Measurements from ENCODE around the gene IFNG.

The IFNG gene

GRCh38 chr12:68163560-68164081 lies 4.1 kb upstream of the IFNG start:
- H3K4me3 ChIP-seq (ENCODE audit: low read length): no peak overlapping the region
- no peaks in the 10 kb centered on the region for H3K36me3 ChIP-seq (ENCODE audit: insufficient read depth, low read length)
- no peaks in the 10 kb centered on the region for H3K9me3 ChIP-seq (replicated peaks; ENCODE audit: low read length)
- no peak overlapping the region for H3K9ac ChIP-seq (ENCODE audit: low read depth, low read length)
- peaks cover 21% of the 10 kb centered on the region for H3K27me3 ChIP-seq (ENCODE audit: control insufficient read depth, insufficient read depth, low read length)
- no peaks in the 10 kb centered on the region for H3K4me1 ChIP-seq (ENCODE audit: control insufficient read depth, insufficient read depth, low read length)
- no peak overlapping the region for H3K4me2 ChIP-seq (ENCODE audit: low read length)

GRCh38 chr12:68162374-68162773 lies 2.8 kb upstream of the IFNG start:
- no peak overlapping the region for H3K4me2 ChIP-seq (ENCODE audit: low read length)
- H3K9ac ChIP-seq (ENCODE audit: low read depth, low read length): no peak overlapping the region
- H3K4me3 ChIP-seq (ENCODE audit: low read length): no peak overlapping the region
- H3K27me3 ChIP-seq (ENCODE audit: control insufficient read depth, insufficient read depth, low read length): peaks cover 21% of the 10 kb centered on the region
- H3K9me3 ChIP-seq (replicated peaks; ENCODE audit: low read length): no peaks in the 10 kb centered on the region
- H3K36me3 ChIP-seq (ENCODE audit: insufficient read depth, low read length): no peaks in the 10 kb centered on the region
- no peaks in the 10 kb centered on the region for H3K4me1 ChIP-seq (ENCODE audit: control insufficient read depth, insufficient read depth, low read length)

- Histone ChIP-seq H3K9ac (ENCODE audit: low read depth, low read length) (no peak overlapping the region), H3K36me3 (ENCODE audit: insufficient read depth, low read length) (no peaks in the 10 kb centered on the region), H3K9me3 (replicated peaks; ENCODE audit: low read length) (no peaks in the 10 kb centered on the region), H3K4me3 (ENCODE audit: low read length) (no peak overlapping the region), H3K27me3 (ENCODE audit: control insufficient read depth, insufficient read depth, low read length) (peaks cover 40% of the 10 kb centered on the region), H3K4me2 (ENCODE audit: low read length) (no peak overlapping the region), H3K4me1 (ENCODE audit: control insufficient read depth, insufficient read depth, low read length) (no peaks in the 10 kb centered on the region)
Measured at GRCh38 chr12:68158432-68158831, 1.1 kb downstream of the IFNG start.

GRCh38 chr12:68157380-68157779 lies 2.2 kb downstream of the IFNG start:
- no peaks in the 10 kb centered on the region for H3K36me3 ChIP-seq (ENCODE audit: insufficient read depth, low read length)
- H3K27me3 ChIP-seq (ENCODE audit: control insufficient read depth, insufficient read depth, low read length): peaks cover 49% of the 10 kb centered on the region
- H3K4me1 ChIP-seq (ENCODE audit: control insufficient read depth, insufficient read depth, low read length): no peaks in the 10 kb centered on the region
- no peaks in the 10 kb centered on the region for H3K9me3 ChIP-seq (replicated peaks; ENCODE audit: low read length)
- no peak overlapping the region for H3K4me3 ChIP-seq (ENCODE audit: low read length)
- no peak overlapping the region for H3K9ac ChIP-seq (ENCODE audit: low read depth, low read length)
- H3K4me2 ChIP-seq (ENCODE audit: low read length): no peak overlapping the region

GRCh38 chr12:68156636-68157035 lies 2.9 kb downstream of the IFNG start:
- Histone ChIP-seq H3K4me1 (ENCODE audit: control insufficient read depth, insufficient read depth, low read length) (no peaks in the 10 kb centered on the region), H3K9ac (ENCODE audit: low read depth, low read length) (no peak overlapping the region), H3K36me3 (ENCODE audit: insufficient read depth, low read length) (no peaks in the 10 kb centered on the region), H3K27me3 (ENCODE audit: control insufficient read depth, insufficient read depth, low read length) (peaks cover 54% of the 10 kb centered on the region), H3K9me3 (replicated peaks; ENCODE audit: low read length) (no peaks in the 10 kb centered on the region), H3K4me2 (ENCODE audit: low read length) (no peak overlapping the region), H3K4me3 (ENCODE audit: low read length) (no peak overlapping the region)

DNA sequence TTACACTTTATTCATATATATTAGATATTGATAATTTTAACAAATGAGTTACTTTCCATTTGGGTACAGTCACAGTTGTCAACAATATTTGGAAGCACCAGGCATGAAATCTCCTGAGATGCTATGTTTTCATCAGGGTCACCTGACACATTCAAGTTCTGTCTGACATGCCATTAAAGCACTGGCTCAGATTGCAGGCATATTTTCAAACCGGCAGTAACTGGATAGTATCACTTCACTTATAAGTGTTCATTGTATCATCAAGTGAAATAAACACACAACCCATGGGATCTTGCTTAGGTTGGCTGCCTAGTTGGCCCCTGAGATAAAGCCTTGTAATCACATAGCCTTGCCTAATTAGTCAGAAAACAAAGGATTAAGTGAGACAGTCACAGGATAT lies 4.8 kb downstream of the IFNG start:
- Histone ChIP-seq H3K27me3 (ENCODE audit: control insufficient read depth, insufficient read depth, low read length) (peaks cover 53% of the 10 kb centered on the region), H3K36me3 (ENCODE audit: insufficient read depth, low read length) (no peaks in the 10 kb centered on the region), H3K4me2 (ENCODE audit: low read length) (no peak overlapping the region), H3K9me3 (replicated peaks; ENCODE audit: low read length) (no peaks in the 10 kb centered on the region), H3K4me3 (ENCODE audit: low read length) (no peak overlapping the region), H3K9ac (ENCODE audit: low read depth, low read length) (no peak overlapping the region), H3K4me1 (ENCODE audit: control insufficient read depth, insufficient read depth, low read length) (no peaks in the 10 kb centered on the region)

DNA sequence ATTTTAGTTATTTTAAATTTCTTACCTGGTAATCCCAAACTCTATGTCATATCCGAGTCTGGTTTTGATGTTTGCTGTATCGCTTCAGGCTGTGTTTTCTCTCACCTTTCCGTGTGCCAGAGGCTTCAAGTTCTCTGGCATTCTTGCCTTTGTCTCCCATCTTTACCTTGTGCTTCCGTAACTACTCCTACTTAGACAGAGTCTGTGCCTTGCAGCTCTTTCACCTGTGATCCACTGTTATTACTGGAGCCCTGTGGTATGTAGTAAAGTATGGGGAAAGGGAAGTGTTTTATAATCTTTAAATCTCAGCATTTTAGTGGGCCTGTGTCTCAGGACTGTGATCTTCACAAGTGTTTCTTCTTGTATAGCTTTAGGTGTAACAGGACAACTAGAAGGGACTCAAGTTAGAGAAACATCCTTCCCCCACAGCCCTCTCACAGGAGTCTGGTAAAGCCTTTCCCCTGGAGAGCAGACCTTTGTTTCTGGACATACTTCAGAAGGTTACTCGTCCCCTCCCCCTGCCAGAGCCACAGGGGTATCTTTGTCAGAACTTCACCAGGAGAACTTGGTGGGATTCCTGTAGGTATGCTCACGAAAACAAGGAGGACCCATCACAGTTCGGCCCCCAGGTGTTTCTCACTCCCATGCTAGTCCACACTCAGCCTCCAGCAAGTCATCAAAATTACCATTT lies 11.1 kb downstream of the IFNG start:
- H3K9ac ChIP-seq (ENCODE audit: low read depth, low read length): no peak overlapping the region
- no peak overlapping the region for H3K4me3 ChIP-seq (ENCODE audit: low read length)
- H3K4me1 ChIP-seq (ENCODE audit: control insufficient read depth, insufficient read depth, low read length): no peaks in the 10 kb centered on the region
- no peaks in the 10 kb centered on the region for H3K36me3 ChIP-seq (ENCODE audit: insufficient read depth, low read length)
- peaks cover 40% of the 10 kb centered on the region for H3K27me3 ChIP-seq (ENCODE audit: control insufficient read depth, insufficient read depth, low read length)
- no peak overlapping the region for H3K4me2 ChIP-seq (ENCODE audit: low read length)
- H3K9me3 ChIP-seq (replicated peaks; ENCODE audit: low read length): no peaks in the 10 kb centered on the region

GRCh38 chr12:68140556-68140955 lies 19.0 kb downstream of the IFNG start:
- H3K27me3 ChIP-seq (ENCODE audit: control insufficient read depth, insufficient read depth, low read length): peaks cover 28% of the 10 kb centered on the region
- H3K4me1 ChIP-seq (ENCODE audit: control insufficient read depth, insufficient read depth, low read length): no peaks in the 10 kb centered on the region
- no peak overlapping the region for H3K4me3 ChIP-seq (ENCODE audit: low read length)
- H3K9ac ChIP-seq (ENCODE audit: low read depth, low read length): no peak overlapping the region
- no peaks in the 10 kb centered on the region for H3K9me3 ChIP-seq (replicated peaks; ENCODE audit: low read length)
- no peak overlapping the region for H3K4me2 ChIP-seq (ENCODE audit: low read length)
- no peaks in the 10 kb centered on the region for H3K36me3 ChIP-seq (ENCODE audit: insufficient read depth, low read length)

DNA sequence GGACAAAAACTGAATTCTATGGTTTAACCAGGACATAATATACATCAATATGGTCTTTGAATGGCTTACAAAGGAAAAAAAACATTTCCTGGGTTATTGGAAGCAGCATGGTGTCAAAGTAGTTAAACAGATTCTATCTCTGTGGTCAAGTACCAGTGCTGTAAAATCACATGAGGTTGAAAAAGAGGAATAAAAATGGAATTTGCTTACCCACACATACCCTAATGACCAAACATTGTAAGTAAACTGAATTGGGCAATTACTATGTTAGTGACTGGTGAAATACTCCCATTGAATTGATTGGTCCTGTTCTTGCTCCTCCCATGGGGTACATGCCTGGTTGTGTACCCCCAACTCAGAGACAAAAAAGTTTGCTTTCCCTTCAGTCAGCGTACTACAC lies 19.6 kb downstream of the IFNG start:
- Histone ChIP-seq H3K9ac (ENCODE audit: low read depth, low read length) (no peak overlapping the region), H3K27me3 (ENCODE audit: control insufficient read depth, insufficient read depth, low read length) (peaks cover 28% of the 10 kb centered on the region), H3K36me3 (ENCODE audit: insufficient read depth, low read length) (no peaks in the 10 kb centered on the region), H3K4me2 (ENCODE audit: low read length) (no peak overlapping the region), H3K4me3 (ENCODE audit: low read length) (no peak overlapping the region), H3K4me1 (ENCODE audit: control insufficient read depth, insufficient read depth, low read length) (no peaks in the 10 kb centered on the region), H3K9me3 (replicated peaks; ENCODE audit: low read length) (no peaks in the 10 kb centered on the region)

GRCh38 chr12:68139001-68139400 lies 20.5 kb downstream of the IFNG start:
- H3K9me3 ChIP-seq (replicated peaks; ENCODE audit: low read length): no peaks in the 10 kb centered on the region
- no peak overlapping the region for H3K9ac ChIP-seq (ENCODE audit: low read depth, low read length)
- no peak overlapping the region for H3K4me3 ChIP-seq (ENCODE audit: low read length)
- no peak overlapping the region for H3K4me2 ChIP-seq (ENCODE audit: low read length)
- no peaks in the 10 kb centered on the region for H3K36me3 ChIP-seq (ENCODE audit: insufficient read depth, low read length)
- H3K27me3 ChIP-seq (ENCODE audit: control insufficient read depth, insufficient read depth, low read length): peaks cover 28% of the 10 kb centered on the region
- no peaks in the 10 kb centered on the region for H3K4me1 ChIP-seq (ENCODE audit: control insufficient read depth, insufficient read depth, low read length)

GRCh38 chr12:68138480-68138879 lies 21.1 kb downstream of the IFNG start:
- H3K36me3 ChIP-seq (ENCODE audit: insufficient read depth, low read length): no peaks in the 10 kb centered on the region
- H3K4me2 ChIP-seq (ENCODE audit: low read length): no peak overlapping the region
- no peak overlapping the region for H3K9ac ChIP-seq (ENCODE audit: low read depth, low read length)
- H3K9me3 ChIP-seq (replicated peaks; ENCODE audit: low read length): no peaks in the 10 kb centered on the region
- no peaks in the 10 kb centered on the region for H3K4me1 ChIP-seq (ENCODE audit: control insufficient read depth, insufficient read depth, low read length)
- no peak overlapping the region for H3K4me3 ChIP-seq (ENCODE audit: low read length)
- H3K27me3 ChIP-seq (ENCODE audit: control insufficient read depth, insufficient read depth, low read length): peaks cover 28% of the 10 kb centered on the region

DNA sequence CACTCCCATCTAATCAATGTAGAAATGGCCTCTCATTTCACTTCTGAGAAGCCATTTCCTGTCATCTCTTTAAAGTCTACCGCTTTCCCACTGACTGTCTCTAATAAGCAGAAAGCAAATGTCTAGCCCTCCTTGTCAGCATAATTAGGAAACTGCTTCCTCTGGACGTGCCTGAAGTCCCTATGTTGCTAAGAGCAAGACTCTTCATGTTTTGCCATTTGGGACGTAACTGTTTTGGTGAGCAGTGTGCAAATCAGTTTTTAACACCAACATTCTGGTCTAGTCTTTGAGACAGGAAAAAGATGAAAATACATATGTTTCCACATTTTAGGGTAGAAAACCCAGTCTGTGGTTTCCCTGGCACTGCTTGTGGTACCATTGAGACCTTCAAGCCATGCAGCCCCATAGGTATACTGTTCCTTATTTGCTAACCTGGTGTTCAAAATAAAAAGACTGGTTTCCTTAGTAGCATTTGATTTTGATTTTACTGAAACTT lies 22.2 kb downstream of the IFNG start:
- Histone ChIP-seq H3K4me2 (ENCODE audit: low read length) (no peak overlapping the region), H3K9me3 (replicated peaks; ENCODE audit: low read length) (no peaks in the 10 kb centered on the region), H3K36me3 (ENCODE audit: insufficient read depth, low read length) (no peaks in the 10 kb centered on the region), H3K4me3 (ENCODE audit: low read length) (no peak overlapping the region), H3K27me3 (ENCODE audit: control insufficient read depth, insufficient read depth, low read length) (peaks cover 28% of the 10 kb centered on the region), H3K9ac (ENCODE audit: low read depth, low read length) (no peak overlapping the region), H3K4me1 (ENCODE audit: control insufficient read depth, insufficient read depth, low read length) (no peaks in the 10 kb centered on the region)

Measured in skeletal muscle satellite cell (primary cell).